Measurements from ENCODE around the gene NTM.

The NTM gene

DNA sequence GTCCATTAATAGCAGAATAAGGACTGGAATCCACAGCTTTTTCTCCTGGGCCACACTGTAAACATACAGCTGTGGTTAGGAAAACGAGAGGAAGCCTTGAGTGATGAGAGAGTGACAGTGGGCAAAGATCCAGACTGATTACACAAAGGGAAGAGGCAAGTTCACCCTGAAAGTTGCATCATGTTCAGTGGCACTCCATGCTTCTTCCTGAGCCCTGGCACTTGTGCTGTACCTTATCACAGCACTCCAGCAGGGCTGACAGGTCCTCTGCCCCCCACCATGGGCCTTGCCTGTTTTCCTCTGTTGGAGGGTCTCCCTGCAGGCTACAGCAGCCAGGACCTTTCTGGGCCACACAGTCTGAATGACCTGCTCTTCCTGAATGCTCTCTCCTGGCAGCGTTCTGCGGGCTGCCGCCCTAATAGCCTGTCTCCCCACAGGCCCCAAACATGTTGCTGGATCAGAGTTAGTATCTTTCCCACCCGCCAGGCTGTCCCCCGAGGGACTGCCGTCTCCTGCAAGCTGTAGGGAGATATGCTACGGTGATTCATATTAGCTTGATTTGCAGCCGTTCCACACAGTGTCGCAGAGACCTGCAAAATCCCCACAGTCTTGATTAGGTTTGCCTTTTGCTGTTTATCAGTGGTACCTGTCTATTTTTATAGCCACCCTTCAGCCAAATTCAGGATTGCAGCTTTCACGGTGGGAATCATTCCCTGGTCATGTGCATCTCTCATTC is 60.2 kb downstream of the NTM start:
- Histone ChIP-seq H3K4me1 (ENCODE audit: control insufficient read depth, low read length) (no peaks in the 10 kb centered on the region), H3K27me3 (ENCODE audit: control insufficient read depth, low read length) (no peaks in the 10 kb centered on the region), H3K9me3 (ENCODE audit: control insufficient read depth, insufficient read depth, low read length) (no peaks in the 10 kb centered on the region), H3K9me2 (replicated peaks; ENCODE audit: control insufficient read depth, low read length) (no peaks in the 10 kb centered on the region), H3F3A (ENCODE audit: control insufficient read depth, insufficient read depth) (no peaks in the 10 kb centered on the region), H4K20me1 (ENCODE audit: control insufficient read depth, insufficient read depth, low read depth, low read length) (no peaks in the 10 kb centered on the region), H3K4me2 (ENCODE audit: low read length) (no peak overlapping the region), H3K79me2 (ENCODE audit: control insufficient read depth, low read length) (no peaks in the 10 kb centered on the region), H3K36me3 (ENCODE audit: control insufficient read depth, low read length) (no peaks in the 10 kb centered on the region), H3K4me3 (ENCODE audit: low read length) (no peak overlapping the region), H3K27ac (ENCODE audit: low read depth, low read length) (no peak overlapping the region)
- TF ChIP-seq EZH2phosphoT487 (IDR thresholded peaks at IDR 0.05; ENCODE audit: borderline replicate concordance, low read length), result no peak
- TF ChIP-seq, protein P1, sequence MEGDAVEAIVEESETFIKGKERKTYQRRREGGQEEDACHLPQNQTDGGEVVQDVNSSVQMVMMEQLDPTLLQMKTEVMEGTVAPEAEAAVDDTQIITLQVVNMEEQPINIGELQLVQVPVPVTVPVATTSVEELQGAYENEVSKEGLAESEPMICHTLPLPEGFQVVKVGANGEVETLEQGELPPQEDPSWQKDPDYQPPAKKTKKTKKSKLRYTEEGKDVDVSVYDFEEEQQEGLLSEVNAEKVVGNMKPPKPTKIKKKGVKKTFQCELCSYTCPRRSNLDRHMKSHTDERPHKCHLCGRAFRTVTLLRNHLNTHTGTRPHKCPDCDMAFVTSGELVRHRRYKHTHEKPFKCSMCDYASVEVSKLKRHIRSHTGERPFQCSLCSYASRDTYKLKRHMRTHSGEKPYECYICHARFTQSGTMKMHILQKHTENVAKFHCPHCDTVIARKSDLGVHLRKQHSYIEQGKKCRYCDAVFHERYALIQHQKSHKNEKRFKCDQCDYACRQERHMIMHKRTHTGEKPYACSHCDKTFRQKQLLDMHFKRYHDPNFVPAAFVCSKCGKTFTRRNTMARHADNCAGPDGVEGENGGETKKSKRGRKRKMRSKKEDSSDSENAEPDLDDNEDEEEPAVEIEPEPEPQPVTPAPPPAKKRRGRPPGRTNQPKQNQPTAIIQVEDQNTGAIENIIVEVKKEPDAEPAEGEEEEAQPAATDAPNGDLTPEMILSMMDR (IDR thresholded peaks at IDR 0.05; ENCODE audit: low read depth, low read length, poor library complexity, severe bottlenecking), result no peak

DNA sequence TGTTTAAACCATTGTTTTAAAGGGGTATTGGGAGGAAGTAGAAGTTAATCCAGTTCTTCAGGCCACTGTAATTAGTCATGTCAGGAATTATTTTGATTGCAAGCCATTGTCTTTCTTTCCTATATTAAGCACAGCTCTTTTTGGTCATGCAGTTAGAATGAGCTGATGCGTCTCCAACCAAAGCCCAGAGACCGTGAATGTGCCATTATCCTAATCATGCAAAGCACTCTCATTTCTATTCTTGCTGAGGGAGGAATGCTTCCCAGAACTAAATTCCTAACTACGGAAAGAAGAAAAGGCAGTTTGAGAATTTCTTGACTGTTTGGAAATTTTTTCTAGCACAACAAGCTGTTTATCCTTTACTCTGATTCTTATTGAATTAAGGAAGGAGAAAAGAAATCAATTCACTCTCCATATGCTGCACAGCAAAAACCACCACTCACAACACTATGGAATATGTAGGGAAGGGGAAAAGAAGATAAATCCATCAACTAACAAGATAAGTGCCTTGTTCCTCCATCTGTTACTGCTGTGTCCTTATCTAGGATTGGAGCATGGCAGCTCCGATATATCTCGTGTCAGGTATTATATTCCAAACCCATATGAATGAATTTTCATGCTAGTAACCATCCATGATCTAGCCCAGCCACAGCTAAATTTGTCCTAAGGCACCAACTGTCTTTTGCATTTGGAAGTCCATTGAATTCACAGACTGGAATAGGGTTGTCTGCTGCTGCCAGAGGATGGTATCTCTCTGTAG is 70.8 kb downstream of the NTM start:
- TF ChIP-seq, protein P1 (IDR thresholded peaks at IDR 0.05; ENCODE audit: low read depth, low read length, poor library complexity, severe bottlenecking), result no peak
- no peak for TF ChIP-seq EZH2phosphoT487 (IDR thresholded peaks at IDR 0.05; ENCODE audit: borderline replicate concordance, low read length)

DNA sequence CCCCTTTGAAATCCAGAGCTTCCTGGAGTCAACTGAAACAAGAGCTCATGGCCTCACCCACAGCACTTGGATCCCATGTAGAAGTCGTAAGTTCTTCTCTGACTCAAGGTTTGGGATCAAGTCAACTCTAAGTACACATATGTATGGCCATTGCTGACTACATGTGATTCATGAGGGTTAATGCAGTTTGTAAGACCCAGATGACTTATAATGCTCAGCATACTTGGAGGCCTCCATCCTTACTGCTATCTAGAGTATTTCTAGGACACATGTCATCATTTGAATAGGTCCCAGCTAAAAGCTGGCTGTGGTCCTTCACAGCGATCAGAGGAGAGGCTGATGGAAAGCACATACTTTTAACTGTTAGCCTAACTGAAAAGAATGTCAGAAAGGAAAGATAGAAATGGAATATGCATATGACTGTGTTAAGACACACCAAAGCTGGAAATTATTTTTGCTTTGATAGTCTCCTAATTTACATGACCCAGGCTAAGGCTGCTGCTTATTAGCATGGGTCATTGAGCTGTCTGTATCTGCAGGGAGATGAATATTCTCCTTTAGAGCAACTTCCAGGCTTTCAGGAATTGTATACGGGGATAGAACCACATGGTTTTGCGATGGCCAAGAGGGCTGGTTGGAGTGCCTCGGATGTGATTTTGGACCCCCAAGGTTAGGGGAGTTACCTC is 76.3 kb downstream of the NTM start:
- Histone ChIP-seq H3K79me2 (ENCODE audit: control insufficient read depth, low read length) (no peaks in the 10 kb centered on the region), H3K36me3 (ENCODE audit: control insufficient read depth, low read length) (no peaks in the 10 kb centered on the region), H3K27me3 (ENCODE audit: control insufficient read depth, low read length) (no peaks in the 10 kb centered on the region), H3K4me3 (ENCODE audit: low read length) (no peak overlapping the region), H3K9me3 (ENCODE audit: control insufficient read depth, insufficient read depth, low read length) (no peaks in the 10 kb centered on the region), H3K9me2 (replicated peaks; ENCODE audit: control insufficient read depth, low read length) (no peaks in the 10 kb centered on the region), H3K4me2 (ENCODE audit: low read length) (no peak overlapping the region), H4K20me1 (ENCODE audit: control insufficient read depth, insufficient read depth, low read depth, low read length) (no peaks in the 10 kb centered on the region), H3F3A (ENCODE audit: control insufficient read depth, insufficient read depth) (no peaks in the 10 kb centered on the region), H3K27ac (ENCODE audit: low read depth, low read length) (no peak overlapping the region), H3K4me1 (ENCODE audit: control insufficient read depth, low read length) (no peaks in the 10 kb centered on the region)
- TF ChIP-seq EZH2phosphoT487 (IDR thresholded peaks at IDR 0.05; ENCODE audit: borderline replicate concordance, low read length), result no peak
- TF ChIP-seq, protein P1 (IDR thresholded peaks at IDR 0.05; ENCODE audit: low read depth, low read length, poor library complexity, severe bottlenecking), result no peak

More for the DNA sequence above, 70.8 kb downstream of the NTM start:
- Histone ChIP-seq H3K36me3 (ENCODE audit: control insufficient read depth, low read length) (no peaks in the 10 kb centered on the region), H3F3A (ENCODE audit: control insufficient read depth, insufficient read depth) (no peaks in the 10 kb centered on the region), H3K4me1 (ENCODE audit: control insufficient read depth, low read length) (no peaks in the 10 kb centered on the region), H3K4me2 (ENCODE audit: low read length) (no peak overlapping the region), H3K79me2 (ENCODE audit: control insufficient read depth, low read length) (no peaks in the 10 kb centered on the region), H3K27me3 (ENCODE audit: control insufficient read depth, low read length) (no peaks in the 10 kb centered on the region), H3K27ac (ENCODE audit: low read depth, low read length) (no peak overlapping the region), H3K4me3 (ENCODE audit: low read length) (no peak overlapping the region), H4K20me1 (ENCODE audit: control insufficient read depth, insufficient read depth, low read depth, low read length) (no peaks in the 10 kb centered on the region), H3K9me3 (ENCODE audit: control insufficient read depth, insufficient read depth, low read length) (no peaks in the 10 kb centered on the region), H3K9me2 (replicated peaks; ENCODE audit: control insufficient read depth, low read length) (no peaks in the 10 kb centered on the region)
